BJ (cell line): Measurements from ENCODE around the gene IYD. TPM values are rescaled to one million over a fixed set of nuclear protein-coding genes. Genes with fewer than 3 reads are reported as not detected.

Experiments
- CTCF ChIA-PET: fragments of 350-600 bp; formaldehyde crosslinking; extraction: SDS; loops from one replicate; lab custom pipeline; 2021; ENCODE audit warnings: antibody characterized with exemption, inconsistent platforms; lab: Yijun Ruan, JAX
- POLR2A ChIA-PET: fragments of 300-600 bp; sonication (Branson Sonifier 250); formaldehyde crosslinking; extraction: SDS; loops from one replicate; lab custom pipeline; 2021; ENCODE audit warnings: antibody characterized with exemption; lab: Charles Lee
- DNase-seq: peaks from one replicate; pipeline ENCODE4 v3.0.0-alpha.2; 2011; ENCODE audit warnings: low read depth
- H3K27me3 ChIP-seq: 2 replicates; pipeline ENCODE4 v1.6.0; 2011; ENCODE audit warnings: low read length; ENCODE audit not compliant: control insufficient read depth, insufficient read depth
- H3K36me3 ChIP-seq: 2 replicates; pipeline ENCODE4 v1.5.1; 2011; ENCODE audit warnings: low read length; ENCODE audit not compliant: control insufficient read depth, insufficient read depth
- H3K4me3 ChIP-seq: 2 replicates; pipeline ENCODE4 v1.5.1; 2011; ENCODE audit warnings: low read depth, mild to moderate bottlenecking, control low read depth, low read length
- polyA plus RNA-seq: library from polyadenylated mRNA; depleted of rRNA; stranded (reverse); fragments of >200 nt; gene quantifications from 2 replicates; pipeline ENCODE4 v1.2.3, GENCODE V29; 2011
- TF ChIP-seq, protein P1 (sequence below): IDR thresholded peaks from 2 replicates; pipeline ENCODE4 v1.5.1; 2011; ENCODE audit warnings: low read depth, mild to moderate bottlenecking, control low read depth, inconsistent platforms, low read length, moderate library complexity; ENCODE audit not compliant: insufficient read depth

Gene IYD
- polyA plus RNA-seq, 1 experiment: not detected

- Histone ChIP-seq H3K36me3 (no peaks in the 10 kb centered on the region), H3K27me3 (no peaks in the 10 kb centered on the region), H3K4me3 (no peak overlapping the region)
- DNase-seq: no peak
- POLR2A ChIA-PET: interaction anchor here (0.5 kb wide), 1 partner anchor 276 kb away, joined by 3 read pairs; no protein-coding TSS in a partner anchor
- CTCF ChIA-PET: interaction anchor here (1.0 kb wide), 2 partner anchors 11 to 15 kb away, joined by 3 read pairs; no protein-coding TSS in a partner anchor
- TF ChIP-seq, protein P1, sequence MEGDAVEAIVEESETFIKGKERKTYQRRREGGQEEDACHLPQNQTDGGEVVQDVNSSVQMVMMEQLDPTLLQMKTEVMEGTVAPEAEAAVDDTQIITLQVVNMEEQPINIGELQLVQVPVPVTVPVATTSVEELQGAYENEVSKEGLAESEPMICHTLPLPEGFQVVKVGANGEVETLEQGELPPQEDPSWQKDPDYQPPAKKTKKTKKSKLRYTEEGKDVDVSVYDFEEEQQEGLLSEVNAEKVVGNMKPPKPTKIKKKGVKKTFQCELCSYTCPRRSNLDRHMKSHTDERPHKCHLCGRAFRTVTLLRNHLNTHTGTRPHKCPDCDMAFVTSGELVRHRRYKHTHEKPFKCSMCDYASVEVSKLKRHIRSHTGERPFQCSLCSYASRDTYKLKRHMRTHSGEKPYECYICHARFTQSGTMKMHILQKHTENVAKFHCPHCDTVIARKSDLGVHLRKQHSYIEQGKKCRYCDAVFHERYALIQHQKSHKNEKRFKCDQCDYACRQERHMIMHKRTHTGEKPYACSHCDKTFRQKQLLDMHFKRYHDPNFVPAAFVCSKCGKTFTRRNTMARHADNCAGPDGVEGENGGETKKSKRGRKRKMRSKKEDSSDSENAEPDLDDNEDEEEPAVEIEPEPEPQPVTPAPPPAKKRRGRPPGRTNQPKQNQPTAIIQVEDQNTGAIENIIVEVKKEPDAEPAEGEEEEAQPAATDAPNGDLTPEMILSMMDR: no peak
These were observed 11.4 kb downstream of the IYD start for GRCh38 chr6:150380256-150380655.

- Histone ChIP-seq H3K4me3 (no peak overlapping the region), H3K36me3 (no peaks in the 10 kb centered on the region), H3K27me3 (no peaks in the 10 kb centered on the region)
- TF ChIP-seq, protein P1: no peak
- ChIA-PET POLR2A (no interaction called here), CTCF (interaction anchor here (0.6 to 1.4 kb wide), 3 partner anchors 12 to 392 kb away, joined by 3 to 8 read pairs (median 4); no protein-coding TSS in a partner anchor)
- no peak for DNase-seq
These were observed 13.4 kb downstream of the IYD start for GRCh38 chr6:150382171-150382570.

DNA sequence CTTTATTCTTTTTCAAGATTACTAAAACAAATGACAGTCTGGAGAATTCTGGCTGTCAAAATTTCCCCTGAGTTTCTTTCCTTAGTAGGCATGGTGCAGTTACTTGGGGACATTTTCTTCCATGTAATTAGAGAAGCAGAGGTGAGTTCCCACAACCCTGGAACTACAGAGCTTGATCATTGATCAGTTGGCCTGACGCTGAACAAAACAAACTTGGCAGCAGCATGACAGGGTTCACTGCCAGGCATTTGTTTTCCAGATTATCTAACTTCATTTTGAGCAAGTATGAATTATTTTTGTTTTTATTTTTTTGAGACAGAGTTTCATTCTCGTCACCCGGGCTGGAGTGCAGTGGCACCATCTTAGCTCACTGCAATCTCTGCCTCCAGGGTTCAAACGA is 22.6 kb downstream of the IYD start:
- no peak for DNase-seq
- Histone ChIP-seq H3K4me3 (no peak overlapping the region), H3K36me3 (no peaks in the 10 kb centered on the region), H3K27me3 (no peaks in the 10 kb centered on the region)
- CTCF ChIA-PET: interaction anchor here (0.5 to 7.3 kb wide), 4 partner anchors 11 to 396 kb away, joined by 3 to 142 read pairs (median 3); no protein-coding TSS in a partner anchor
- POLR2A ChIA-PET: no interaction called here
- TF ChIP-seq, protein P1: no peak

GRCh38 chr6:150391890-150392289 is 23.1 kb downstream of the IYD start:
- no peaks in the 10 kb centered on the region for H3K36me3 ChIP-seq
- H3K4me3 ChIP-seq: no peak overlapping the region
- DNase-seq: no peak
- TF ChIP-seq, protein P1: no peak
- H3K27me3 ChIP-seq: no peaks in the 10 kb centered on the region
- ChIA-PET POLR2A (no interaction called here), CTCF (interaction anchor here (0.5 to 7.3 kb wide), 5 partner anchors 12 to 315 kb away, joined by 3 to 142 read pairs (median 3); no protein-coding TSS in a partner anchor)

DNA sequence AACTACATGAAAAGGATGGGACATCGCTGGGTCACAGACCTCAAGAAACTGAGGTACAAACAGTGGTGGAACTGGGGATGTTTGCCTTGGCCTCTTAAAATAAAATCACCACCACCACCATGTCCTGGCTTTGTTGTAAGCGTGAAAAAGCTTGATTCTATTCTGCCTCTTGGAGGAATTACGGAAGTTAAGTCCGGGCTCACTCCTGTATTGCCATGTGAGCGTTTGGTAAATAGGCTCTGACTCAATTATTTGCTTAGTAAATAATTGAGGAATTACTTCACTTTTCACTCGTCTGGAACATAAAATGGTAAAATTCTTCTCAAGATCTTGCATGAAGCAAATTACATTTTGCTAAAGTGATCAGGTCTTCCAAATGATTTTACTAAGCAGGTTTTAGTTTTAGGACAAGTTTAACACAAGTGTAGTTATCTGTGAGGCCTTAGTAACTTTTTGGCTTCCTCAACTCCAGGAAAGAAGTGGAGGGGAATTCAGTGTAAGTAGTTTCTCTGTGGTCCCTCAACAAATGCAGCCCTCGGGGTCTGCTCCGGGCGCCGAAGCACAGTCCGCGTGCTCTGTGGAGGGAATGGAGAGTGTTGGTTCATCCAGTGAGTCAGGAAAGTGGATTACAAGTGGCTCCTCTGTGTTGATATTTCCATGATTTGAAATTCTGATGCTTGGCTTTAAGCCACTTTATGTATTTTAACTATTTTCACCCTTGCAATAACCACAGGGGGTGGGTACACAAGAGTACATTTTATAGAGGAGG is 23.8 kb downstream of the IYD start:
- TF ChIP-seq, protein P1: no peak
- ChIA-PET CTCF (interaction anchor here (0.6 to 7.3 kb wide), 5 partner anchors 12 to 316 kb away, joined by 3 to 142 read pairs (median 3); no protein-coding TSS in a partner anchor), POLR2A (no interaction called here)
- Histone ChIP-seq H3K4me3 (no peak overlapping the region), H3K36me3 (no peaks in the 10 kb centered on the region), H3K27me3 (no peaks in the 10 kb centered on the region)
- DNase-seq: no peak
